Measurements from ENCODE around the gene SRSF9. TPM values are rescaled to one million over a fixed set of nuclear protein-coding genes. Genes with fewer than 3 reads are reported as not detected.

Gene SRSF9
- total RNA-seq, 1 experiment from 2014 or later = 302 TPM

DNA sequence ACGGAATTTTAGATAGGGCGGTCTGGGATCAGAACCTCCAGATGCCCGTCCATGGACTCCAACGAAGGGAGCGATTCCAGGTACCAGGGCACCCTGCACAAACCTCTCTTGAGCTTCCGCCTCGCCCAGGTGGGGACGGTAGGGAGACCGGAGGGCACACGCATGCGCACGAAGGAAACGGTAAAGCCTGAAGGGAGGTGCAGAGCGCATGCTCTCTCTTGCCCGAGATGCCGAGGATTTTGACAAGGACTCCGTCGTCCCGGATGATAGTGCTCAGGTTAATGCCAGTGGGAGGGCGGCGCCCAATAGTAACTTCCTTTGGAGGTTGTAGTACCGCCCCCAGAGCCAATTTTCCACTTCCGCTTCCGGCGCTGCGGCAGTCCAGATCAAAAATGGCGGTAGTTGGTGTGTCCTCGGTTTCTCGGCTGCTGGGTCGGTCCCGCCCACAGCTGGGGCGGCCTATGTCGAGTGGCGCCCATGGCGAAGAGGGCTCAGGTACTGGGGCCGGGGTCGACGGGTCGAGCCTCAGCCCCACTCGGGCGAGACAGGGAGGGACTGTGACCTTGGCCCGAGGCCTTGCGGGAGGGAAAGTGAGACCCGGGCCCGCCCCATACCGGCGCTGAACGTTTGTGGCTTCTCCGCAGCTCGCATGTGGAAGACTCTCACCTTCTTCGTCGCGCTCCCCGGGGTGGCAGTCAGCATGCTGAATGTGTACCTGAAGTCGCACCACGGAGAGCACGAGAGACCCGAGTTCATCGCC is 31.6 kb downstream of the SRSF9 start, which contains the start of gene COX6A1:
TSS of gene COX6A1 (plus strand) at position 379 of the 760 bp plus-strand sequence. CDS start at position 393, 14 bp downstream.
- H3K9ac ChIP-seq (ENCODE audit: extremely low read depth, insufficient read length, low read length) = peak within 1 kb of the TSS; percentile 69
- H3K79me1 ChIP-seq (ENCODE audit: insufficient read depth, low read depth, low read length, poor library complexity, severe bottlenecking) = peaks cover 3% of the 10 kb centered on the region
- Mint-ChIP-seq H3K9me3 (no peaks in the 10 kb centered on the region), H3K36me3 (ENCODE audit: insufficient read depth in 1 of 3, low read depth in 3 of 3) (peaks cover 14 to 32% (median 23%) of the 10 kb centered on the region in 3 experiments; a peak in 6 of 7 replicates), H3K4me1 (peaks cover 11 to 14% of the 10 kb centered on the region in 2 experiments), H3K27me3 (ENCODE audit: low read depth) (0 out of 2 replicates have a peak, but pooled peaks cover 2% of the 10 kb centered on the region), H3K27ac (peak within 1 kb of the TSS; percentile 95 to 99 (median 97)), H3K4me3 (peak within 1 kb of the TSS; percentile 94 to 99)
- no peak within 1 kb of the TSS for H4K5ac ChIP-seq (ENCODE audit: insufficient read length, low read depth, low read length)
- no peaks in the 10 kb centered on the region for H3K4me1 ChIP-seq (ENCODE audit: insufficient read depth, low read length)
- no peaks in the 10 kb centered on the region for H3K23me2 ChIP-seq (ENCODE audit: insufficient read length, low read depth, low read length, poor library complexity, severe bottlenecking)
- H3K4me2 ChIP-seq (ENCODE audit: insufficient read depth, insufficient read length, low read length) = peak within 1 kb of the TSS; percentile 100
- no CpG with 5 or more reads among the region's 59 CpGs for WGBS (ENCODE audit: extremely low coverage, insufficient read length, low lambda C conversion rate)
- no peak within 1 kb of the TSS for H2BK15ac ChIP-seq (ENCODE audit: low read depth, low read length)
- DNase-seq = peak; percentile 100
- peak within 1 kb of the TSS; percentile 60 for H2AFZ ChIP-seq (ENCODE audit: low read length)
- H3K79me2 ChIP-seq (ENCODE audit: insufficient read depth, low read length) = peaks cover 5% of the 10 kb centered on the region; the same call in 1 of the 2 replicates
- H3K14ac ChIP-seq (ENCODE audit: insufficient read depth, low read length) = peak within 1 kb of the TSS; percentile 41; the same call in 1 of the 2 replicates
- H3K27ac ChIP-seq (ENCODE audit: insufficient read length, low read depth, low read length) = no peak within 1 kb of the TSS
- H3K23ac ChIP-seq (ENCODE audit: insufficient read length, low read depth, low read length) = no peak within 1 kb of the TSS
- H4K91ac ChIP-seq (ENCODE audit: insufficient read length, low read depth, low read length) = no peak within 1 kb of the TSS
- no peaks in the 10 kb centered on the region for H3K27me3 ChIP-seq (ENCODE audit: insufficient read depth, low read length)
- no peak within 1 kb of the TSS for H4K8ac ChIP-seq (replicated peaks; ENCODE audit: insufficient read length, low read depth, low read length)
- H3K56ac ChIP-seq (ENCODE audit: insufficient read length, low read depth, low read length) = no peak within 1 kb of the TSS
- H2BK20ac ChIP-seq (ENCODE audit: low read depth, low read length, poor library complexity, severe bottlenecking) = no peak within 1 kb of the TSS
- no peak within 1 kb of the TSS for H3T11ph ChIP-seq (ENCODE audit: low read length)
- no peaks in the 10 kb centered on the region for H3K9me3 ChIP-seq (ENCODE audit: control insufficient read depth, low read depth, low read length)
- H2BK12ac ChIP-seq (ENCODE audit: insufficient read length, low read depth, low read length) = no peak within 1 kb of the TSS
- H3K18ac ChIP-seq (ENCODE audit: insufficient read length, low read depth, low read length) = no peak within 1 kb of the TSS
- no peak within 1 kb of the TSS for H2BK120ac ChIP-seq (ENCODE audit: low read depth, low read length, poor library complexity, severe bottlenecking)
- no peaks in the 10 kb centered on the region for H4K20me1 ChIP-seq (ENCODE audit: control insufficient read depth, insufficient read depth, insufficient read length)
- TF ChIP-seq, protein P1, sequence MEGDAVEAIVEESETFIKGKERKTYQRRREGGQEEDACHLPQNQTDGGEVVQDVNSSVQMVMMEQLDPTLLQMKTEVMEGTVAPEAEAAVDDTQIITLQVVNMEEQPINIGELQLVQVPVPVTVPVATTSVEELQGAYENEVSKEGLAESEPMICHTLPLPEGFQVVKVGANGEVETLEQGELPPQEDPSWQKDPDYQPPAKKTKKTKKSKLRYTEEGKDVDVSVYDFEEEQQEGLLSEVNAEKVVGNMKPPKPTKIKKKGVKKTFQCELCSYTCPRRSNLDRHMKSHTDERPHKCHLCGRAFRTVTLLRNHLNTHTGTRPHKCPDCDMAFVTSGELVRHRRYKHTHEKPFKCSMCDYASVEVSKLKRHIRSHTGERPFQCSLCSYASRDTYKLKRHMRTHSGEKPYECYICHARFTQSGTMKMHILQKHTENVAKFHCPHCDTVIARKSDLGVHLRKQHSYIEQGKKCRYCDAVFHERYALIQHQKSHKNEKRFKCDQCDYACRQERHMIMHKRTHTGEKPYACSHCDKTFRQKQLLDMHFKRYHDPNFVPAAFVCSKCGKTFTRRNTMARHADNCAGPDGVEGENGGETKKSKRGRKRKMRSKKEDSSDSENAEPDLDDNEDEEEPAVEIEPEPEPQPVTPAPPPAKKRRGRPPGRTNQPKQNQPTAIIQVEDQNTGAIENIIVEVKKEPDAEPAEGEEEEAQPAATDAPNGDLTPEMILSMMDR (conservative IDR thresholded peaks at IDR 0.05) = no peak
- H2BK5ac ChIP-seq (ENCODE audit: insufficient read length, low read length) = no peak within 1 kb of the TSS
- no peak within 1 kb of the TSS for H3K4ac ChIP-seq (ENCODE audit: low read depth, low read length)
- no peak within 1 kb of the TSS for H2AK5ac ChIP-seq (ENCODE audit: insufficient read length, low read length)

All from H9 (cell line).